Neural progenitor cell (in vitro differentiated cells): ENCODE results near the gene ARSH.

Source experiments
- EZH2 ChIP-seq: fragments of 200-600 bp; sonication (generic); IDR thresholded peaks from 2 replicates; pipeline ENCODE4 v1.6.1; 2017; ENCODE audit warnings: antibody characterized with exemption, mild to moderate bottlenecking, moderate library complexity
- TF ChIP-seq, protein P1 (sequence below): fragments of 200-600 bp; sonication (generic); IDR thresholded peaks from 2 replicates; pipeline ENCODE4 v1.5.1; 2017; ENCODE audit warnings: antibody characterized with exemption, mild to moderate bottlenecking

DNA sequence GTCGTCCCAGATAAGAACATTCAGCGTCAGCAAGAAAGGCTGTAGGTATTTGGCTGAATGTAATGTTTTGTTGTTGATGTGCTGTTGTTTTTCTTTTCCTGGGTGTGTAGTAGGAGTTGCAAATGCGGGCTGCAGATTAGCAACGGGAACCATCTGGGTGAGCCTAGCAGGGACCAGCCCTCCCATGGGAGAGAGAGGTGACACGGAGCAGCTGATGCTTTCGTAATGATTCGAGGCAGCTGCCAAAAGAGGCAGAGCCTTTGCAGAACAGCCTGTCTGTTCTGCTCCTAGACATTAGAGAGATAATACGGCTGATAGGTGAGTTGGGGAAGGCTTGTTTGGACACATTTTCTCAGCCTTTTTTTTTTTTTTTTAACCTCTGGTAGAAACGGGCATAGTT lies 60.2 kb downstream of the ARSH start:
- TF ChIP-seq EZH2, result no peak
- TF ChIP-seq, protein P1, sequence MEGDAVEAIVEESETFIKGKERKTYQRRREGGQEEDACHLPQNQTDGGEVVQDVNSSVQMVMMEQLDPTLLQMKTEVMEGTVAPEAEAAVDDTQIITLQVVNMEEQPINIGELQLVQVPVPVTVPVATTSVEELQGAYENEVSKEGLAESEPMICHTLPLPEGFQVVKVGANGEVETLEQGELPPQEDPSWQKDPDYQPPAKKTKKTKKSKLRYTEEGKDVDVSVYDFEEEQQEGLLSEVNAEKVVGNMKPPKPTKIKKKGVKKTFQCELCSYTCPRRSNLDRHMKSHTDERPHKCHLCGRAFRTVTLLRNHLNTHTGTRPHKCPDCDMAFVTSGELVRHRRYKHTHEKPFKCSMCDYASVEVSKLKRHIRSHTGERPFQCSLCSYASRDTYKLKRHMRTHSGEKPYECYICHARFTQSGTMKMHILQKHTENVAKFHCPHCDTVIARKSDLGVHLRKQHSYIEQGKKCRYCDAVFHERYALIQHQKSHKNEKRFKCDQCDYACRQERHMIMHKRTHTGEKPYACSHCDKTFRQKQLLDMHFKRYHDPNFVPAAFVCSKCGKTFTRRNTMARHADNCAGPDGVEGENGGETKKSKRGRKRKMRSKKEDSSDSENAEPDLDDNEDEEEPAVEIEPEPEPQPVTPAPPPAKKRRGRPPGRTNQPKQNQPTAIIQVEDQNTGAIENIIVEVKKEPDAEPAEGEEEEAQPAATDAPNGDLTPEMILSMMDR, result no peak
